ENCODE data around the gene FANCE. TPM values are rescaled to one million over a fixed set of nuclear protein-coding genes. Genes with fewer than 3 reads are reported as not detected.

Gene FANCE
- polyA plus RNA-seq, 1 experiment: 7.0 TPM

GRCh38 chr6:35508027-35508426, 55.9 kb downstream of the FANCE start:
- TF ChIP-seq, protein P1, sequence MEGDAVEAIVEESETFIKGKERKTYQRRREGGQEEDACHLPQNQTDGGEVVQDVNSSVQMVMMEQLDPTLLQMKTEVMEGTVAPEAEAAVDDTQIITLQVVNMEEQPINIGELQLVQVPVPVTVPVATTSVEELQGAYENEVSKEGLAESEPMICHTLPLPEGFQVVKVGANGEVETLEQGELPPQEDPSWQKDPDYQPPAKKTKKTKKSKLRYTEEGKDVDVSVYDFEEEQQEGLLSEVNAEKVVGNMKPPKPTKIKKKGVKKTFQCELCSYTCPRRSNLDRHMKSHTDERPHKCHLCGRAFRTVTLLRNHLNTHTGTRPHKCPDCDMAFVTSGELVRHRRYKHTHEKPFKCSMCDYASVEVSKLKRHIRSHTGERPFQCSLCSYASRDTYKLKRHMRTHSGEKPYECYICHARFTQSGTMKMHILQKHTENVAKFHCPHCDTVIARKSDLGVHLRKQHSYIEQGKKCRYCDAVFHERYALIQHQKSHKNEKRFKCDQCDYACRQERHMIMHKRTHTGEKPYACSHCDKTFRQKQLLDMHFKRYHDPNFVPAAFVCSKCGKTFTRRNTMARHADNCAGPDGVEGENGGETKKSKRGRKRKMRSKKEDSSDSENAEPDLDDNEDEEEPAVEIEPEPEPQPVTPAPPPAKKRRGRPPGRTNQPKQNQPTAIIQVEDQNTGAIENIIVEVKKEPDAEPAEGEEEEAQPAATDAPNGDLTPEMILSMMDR (IDR thresholded peaks at IDR 0.05; ENCODE audit: low read depth, low read length): no peak
- Histone ChIP-seq H3K9me3 (ENCODE audit: control insufficient read depth, insufficient read depth, low read length) (no peaks in the 10 kb centered on the region; the same call in 1 of the 2 replicates), H3K4me3 (ENCODE audit: low read depth, low read length) (no peak overlapping the region), H3K27me3 (ENCODE audit: control insufficient read depth, insufficient read depth, low read length) (peaks cover 60% of the 10 kb centered on the region), H3K27ac (ENCODE audit: low read depth, low read length) (no peak overlapping the region)
- DNase-seq (ENCODE audit: low read depth, low spot score): no peak
- POLR2A ChIA-PET: no interaction called here
- CTCF ChIA-PET: no interaction called here

DNA sequence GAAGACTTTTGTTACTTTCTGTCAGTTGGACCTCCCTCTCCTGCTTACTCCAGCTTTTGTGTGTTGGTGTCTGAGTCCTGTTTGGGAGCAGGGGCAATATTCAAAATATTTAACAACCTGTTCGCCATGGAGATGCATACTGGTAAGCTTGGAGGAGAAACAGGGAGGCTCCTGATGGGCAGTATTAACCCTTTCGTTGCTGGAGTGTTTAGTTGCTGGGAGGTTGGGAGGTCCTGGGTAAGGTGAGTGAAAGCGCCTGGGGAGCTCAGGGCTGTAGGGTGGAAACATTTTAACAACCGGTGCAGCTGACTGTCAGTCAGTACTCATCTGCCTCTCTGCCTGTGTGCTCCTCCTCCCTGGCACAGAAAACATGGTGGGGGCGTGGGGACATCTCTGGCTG, 56.4 kb downstream of the FANCE start:
- no peak for DNase-seq (ENCODE audit: low read depth, low spot score)
- ChIA-PET CTCF (interaction anchor here (1.2 kb wide), 1 partner anchor 43 kb away, joined by 3 read pairs; no protein-coding TSS in a partner anchor), POLR2A (no interaction called here)
- TF ChIP-seq, protein P1 (IDR thresholded peaks at IDR 0.05; ENCODE audit: low read depth, low read length): no peak
- H3K9me3 ChIP-seq (ENCODE audit: control insufficient read depth, insufficient read depth, low read length): no peaks in the 10 kb centered on the region; the same call in 1 of the 2 replicates
- no peak overlapping the region for H3K4me3 ChIP-seq (ENCODE audit: low read depth, low read length)
- H3K27ac ChIP-seq (ENCODE audit: low read depth, low read length): no peak overlapping the region
- H3K27me3 ChIP-seq (ENCODE audit: control insufficient read depth, insufficient read depth, low read length): peaks cover 60% of the 10 kb centered on the region

DNA sequence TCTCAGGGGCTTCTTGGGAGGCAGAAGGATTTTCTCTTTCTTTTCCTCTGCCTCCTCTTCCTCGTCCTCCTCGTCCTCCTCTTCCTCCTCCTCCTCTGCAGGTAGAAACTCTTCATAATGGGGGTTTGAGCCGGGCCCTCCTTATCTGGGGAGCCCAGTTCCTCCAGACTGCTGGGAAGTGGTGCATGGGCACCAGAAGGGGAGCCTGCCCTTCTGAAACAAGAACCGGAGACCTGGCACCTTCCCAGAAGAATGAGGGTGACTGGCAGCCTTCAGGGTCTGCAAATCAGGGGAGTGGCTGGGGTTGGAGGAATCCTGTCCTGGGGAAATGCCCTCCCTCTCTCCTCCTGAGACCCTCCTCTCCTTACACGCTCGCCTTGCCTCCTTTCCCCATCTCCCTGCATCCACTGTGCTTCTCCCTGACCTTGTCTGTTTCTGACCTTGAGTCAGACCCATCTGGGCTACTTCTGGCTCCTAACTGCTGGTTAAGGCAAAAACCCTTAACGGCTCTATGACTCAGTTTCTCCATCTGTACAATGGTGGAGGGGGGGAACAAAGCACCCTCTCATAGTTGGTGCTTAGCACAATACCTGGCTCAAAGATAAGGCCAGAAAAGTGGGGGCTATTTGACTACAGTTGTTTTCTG, 58.9 kb downstream of the FANCE start:
- H3K27me3 ChIP-seq (ENCODE audit: control insufficient read depth, insufficient read depth, low read length): peaks cover 57% of the 10 kb centered on the region
- CTCF ChIA-PET: interaction anchor here (0.6 to 1.2 kb wide), 3 partner anchors 11 to 200 kb away, joined by 3 to 9 read pairs (median 7); no protein-coding TSS in a partner anchor

DNA sequence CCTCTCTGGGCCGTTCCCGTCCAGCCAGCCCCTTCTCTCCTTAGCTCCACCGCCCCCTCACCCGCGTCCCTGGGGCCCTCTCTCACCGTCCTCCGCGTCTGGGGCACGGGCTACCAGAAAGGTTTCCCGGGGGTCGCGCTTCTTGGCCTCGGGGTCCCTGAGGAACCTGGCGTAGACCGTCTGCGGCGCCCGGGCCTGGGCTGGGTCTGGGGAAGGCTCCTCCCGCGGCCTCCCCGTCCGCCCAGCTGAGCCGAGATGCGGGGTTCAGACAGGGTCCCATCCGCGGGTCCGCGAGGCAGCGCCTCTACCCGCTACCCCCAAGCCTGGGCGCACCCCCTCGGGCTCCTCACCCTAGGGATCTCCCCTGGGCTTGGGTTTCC, 59.4 kb downstream of the FANCE start:
- CTCF ChIA-PET: interaction anchor here (0.6 kb wide), 1 partner anchor 11 kb away, joined by 7 read pairs; no protein-coding TSS in a partner anchor
- POLR2A ChIA-PET: no interaction called here

More for the DNA sequence above, 58.9 kb downstream of the FANCE start:
- H3K4me3 ChIP-seq (ENCODE audit: low read depth, low read length): no peak overlapping the region
- POLR2A ChIA-PET: no interaction called here
- no peak for DNase-seq (ENCODE audit: low read depth, low spot score)
- TF ChIP-seq, protein P1 (IDR thresholded peaks at IDR 0.05; ENCODE audit: low read depth, low read length): no peak
- H3K27ac ChIP-seq (ENCODE audit: low read depth, low read length): no peak overlapping the region
- H3K9me3 ChIP-seq (ENCODE audit: control insufficient read depth, insufficient read depth, low read length): no peaks in the 10 kb centered on the region; the same call in 1 of the 2 replicates

GRCh38 chr6:35512006-35512405, 59.9 kb downstream of the FANCE start:
- TF ChIP-seq, protein P1 (IDR thresholded peaks at IDR 0.05; ENCODE audit: low read depth, low read length): no peak
- Histone ChIP-seq H3K27ac (ENCODE audit: low read depth, low read length) (no peak overlapping the region), H3K9me3 (ENCODE audit: control insufficient read depth, insufficient read depth, low read length) (no peaks in the 10 kb centered on the region; the same call in 1 of the 2 replicates), H3K4me3 (ENCODE audit: low read depth, low read length) (no peak overlapping the region), H3K27me3 (ENCODE audit: control insufficient read depth, insufficient read depth, low read length) (peaks cover 49% of the 10 kb centered on the region)
- ChIA-PET POLR2A (no interaction called here), CTCF (interaction anchor here (0.6 kb wide), 1 partner anchor 11 kb away, joined by 7 read pairs; no protein-coding TSS in a partner anchor)
- no peak for DNase-seq (ENCODE audit: low read depth, low spot score)

More for the DNA sequence above, 59.4 kb downstream of the FANCE start:
- H3K9me3 ChIP-seq (ENCODE audit: control insufficient read depth, insufficient read depth, low read length): no peaks in the 10 kb centered on the region; the same call in 1 of the 2 replicates
- H3K27ac ChIP-seq (ENCODE audit: low read depth, low read length): no peak overlapping the region
- TF ChIP-seq, protein P1 (IDR thresholded peaks at IDR 0.05; ENCODE audit: low read depth, low read length): no peak
- no peak for DNase-seq (ENCODE audit: low read depth, low spot score)
- H3K27me3 ChIP-seq (ENCODE audit: control insufficient read depth, insufficient read depth, low read length): peaks cover 54% of the 10 kb centered on the region
- H3K4me3 ChIP-seq (ENCODE audit: low read depth, low read length): no peak overlapping the region
